Stomach (tissue), 4 donors: ENCODE data around the gene PIKFYVE.

ENCODE experiments used
- POLR2A ChIP-seq, 4 donors: fragments of 450-650 bp; IDR thresholded peaks; one replicate each; pipeline ENCODE4 v1.6.1; 2016; ENCODE audit warnings: antibody characterized with exemption in 4 of 4, control low read depth in 2 of 4, mild to moderate bottlenecking in 1 of 4, moderate library complexity in 1 of 4
- POLR2AphosphoS5 ChIP-seq, 3 donors: sonication (generic); formaldehyde crosslinking; IDR thresholded peaks; one replicate each; pipeline ENCODE4 v1.6.1; 2016; ENCODE audit warnings: antibody characterized with exemption in 3 of 3
- TF ChIP-seq, protein P1 (sequence below), 7 experiments: fragments of 450-650 bp in 4 of 7; fragments of 200-600 bp in 3 of 7; sonication (generic) in 3 of 7; IDR thresholded peaks; one replicate each; pipeline ENCODE4 v1.5.1; 2016 to 2019; ENCODE audit warnings: antibody characterized with exemption in 7 of 7, control low read depth in 2 of 7, mild to moderate bottlenecking in 1 of 7

DNA sequence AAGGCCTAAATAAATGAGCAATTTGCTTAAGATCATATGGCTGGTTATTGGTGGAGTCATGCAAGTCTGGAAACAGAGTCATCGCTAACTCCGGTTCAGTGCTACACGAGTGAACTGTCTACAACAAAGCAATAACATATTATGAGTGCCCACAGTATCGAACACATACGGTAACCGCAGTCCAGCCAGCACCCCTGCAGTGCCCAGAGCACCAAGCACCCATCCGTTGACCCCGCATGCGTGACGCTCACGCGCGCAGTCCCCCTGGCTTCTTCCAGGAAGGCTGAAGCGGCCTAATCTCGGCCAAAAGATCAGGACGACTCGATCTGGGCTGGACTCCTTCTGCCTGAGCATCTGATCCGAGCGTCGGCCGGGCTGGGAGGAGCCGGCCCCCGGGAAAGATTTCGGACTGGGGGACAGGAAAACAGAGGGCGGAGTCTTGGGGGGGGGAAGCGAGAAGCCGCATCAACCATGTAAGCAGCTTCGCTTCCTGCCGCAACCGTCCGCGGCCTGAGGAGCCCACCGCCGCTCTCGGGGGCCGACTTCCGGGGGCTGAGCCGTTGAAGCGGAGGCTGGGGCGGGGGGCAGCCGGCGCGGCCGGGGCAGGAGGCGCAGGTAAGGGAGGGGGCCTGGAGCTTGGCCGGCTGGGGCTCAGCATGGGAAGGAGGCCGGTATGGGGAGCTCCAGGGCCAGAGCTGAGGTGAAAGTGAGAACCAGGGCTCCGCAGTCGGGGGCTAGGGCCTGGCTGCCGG is at the start of gene PIKFYVE:
- TF ChIP-seq, protein P1, sequence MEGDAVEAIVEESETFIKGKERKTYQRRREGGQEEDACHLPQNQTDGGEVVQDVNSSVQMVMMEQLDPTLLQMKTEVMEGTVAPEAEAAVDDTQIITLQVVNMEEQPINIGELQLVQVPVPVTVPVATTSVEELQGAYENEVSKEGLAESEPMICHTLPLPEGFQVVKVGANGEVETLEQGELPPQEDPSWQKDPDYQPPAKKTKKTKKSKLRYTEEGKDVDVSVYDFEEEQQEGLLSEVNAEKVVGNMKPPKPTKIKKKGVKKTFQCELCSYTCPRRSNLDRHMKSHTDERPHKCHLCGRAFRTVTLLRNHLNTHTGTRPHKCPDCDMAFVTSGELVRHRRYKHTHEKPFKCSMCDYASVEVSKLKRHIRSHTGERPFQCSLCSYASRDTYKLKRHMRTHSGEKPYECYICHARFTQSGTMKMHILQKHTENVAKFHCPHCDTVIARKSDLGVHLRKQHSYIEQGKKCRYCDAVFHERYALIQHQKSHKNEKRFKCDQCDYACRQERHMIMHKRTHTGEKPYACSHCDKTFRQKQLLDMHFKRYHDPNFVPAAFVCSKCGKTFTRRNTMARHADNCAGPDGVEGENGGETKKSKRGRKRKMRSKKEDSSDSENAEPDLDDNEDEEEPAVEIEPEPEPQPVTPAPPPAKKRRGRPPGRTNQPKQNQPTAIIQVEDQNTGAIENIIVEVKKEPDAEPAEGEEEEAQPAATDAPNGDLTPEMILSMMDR (IDR thresholded peaks at IDR 0.05), result peak in 1 of 7 experiments; percentile 15
- TF ChIP-seq POLR2A (IDR thresholded peaks at IDR 0.05) (peak in 1 of 4 donors; percentile 12), POLR2AphosphoS5 (IDR thresholded peaks at IDR 0.05) (peak; percentile 72 to 93 (median 78))
